CD4-positive, alpha-beta T cell treated with Interleukin-21 for 1 hour (primary cell): ENCODE results near the gene SPDYE3.
"Not testable (repeated sequence)": the region's sequence is repeated elsewhere in the genome, so short reads cannot be mapped to it uniquely, and the experiment has no call there.

ENCODE experiments used
- DNase-seq: peaks from one replicate; pipeline ENCODE4 v3.0.0-alpha.2; 2020

Gene SPDYE3

GRCh38 chr7:100292162-100292561 lies 15.3 kb upstream of the SPDYE3 start:
- DNase-seq, result not testable (repeated sequence)

GRCh38 chr7:100295269-100295668 lies 12.2 kb upstream of the SPDYE3 start:
- DNase-seq, result not testable (repeated sequence)

- not testable (repeated sequence) for DNase-seq
Measured at GRCh38 chr7:100297852-100298631, 9.5 kb upstream of the SPDYE3 start.

GRCh38 chr7:100298632-100298895 lies 8.9 kb upstream of the SPDYE3 start:
- DNase-seq, result not testable (repeated sequence)

GRCh38 chr7:100304526-100304925 lies 3.0 kb upstream of the SPDYE3 start:
- not testable (repeated sequence) for DNase-seq

- DNase-seq, result not testable (repeated sequence)
Measured at GRCh38 chr7:100318329-100318728, 10.8 kb downstream of the SPDYE3 start.

GRCh38 chr7:100321648-100322047 lies 14.1 kb downstream of the SPDYE3 start:
- DNase-seq, result not testable (repeated sequence)

- not testable (repeated sequence) for DNase-seq
Measured at GRCh38 chr7:100324194-100324593, 16.7 kb downstream of the SPDYE3 start.

GRCh38 chr7:100325671-100326070 lies 18.2 kb downstream of the SPDYE3 start:
- DNase-seq, result not testable (repeated sequence)

GRCh38 chr7:100326914-100327313 lies 19.4 kb downstream of the SPDYE3 start:
- not testable (repeated sequence) for DNase-seq

- DNase-seq, result peak; percentile 92
Measured at GRCh38 chr7:100335566-100336466, 28.3 kb downstream of the SPDYE3 start.

GRCh38 chr7:100338083-100338696 lies 30.7 kb downstream of the SPDYE3 start:
- not testable (repeated sequence) for DNase-seq

- not testable (repeated sequence) for DNase-seq
Measured at GRCh38 chr7:100341286-100341685, 33.8 kb downstream of the SPDYE3 start.

GRCh38 chr7:100342765-100343164 lies 35.3 kb downstream of the SPDYE3 start:
- no peak for DNase-seq

- DNase-seq, result not testable (repeated sequence)
Measured at GRCh38 chr7:100344124-100344559, 36.6 kb downstream of the SPDYE3 start.

GRCh38 chr7:100344560-100345287 lies 37.2 kb downstream of the SPDYE3 start:
- DNase-seq, result peak; percentile 97

GRCh38 chr7:100345288-100345672 lies 37.8 kb downstream of the SPDYE3 start:
- peak; percentile 80 for DNase-seq

- no peak for DNase-seq
Measured at GRCh38 chr7:100346921-100347320, 39.4 kb downstream of the SPDYE3 start.

GRCh38 chr7:100348805-100349204 lies 41.3 kb downstream of the SPDYE3 start:
- DNase-seq, result no peak

GRCh38 chr7:100349757-100350156 lies 42.3 kb downstream of the SPDYE3 start:
- no peak for DNase-seq

GRCh38 chr7:100351657-100352058 lies 44.2 kb downstream of the SPDYE3 start:
- no peak for DNase-seq

GRCh38 chr7:100352230-100352781 lies 44.8 kb downstream of the SPDYE3 start:
- not testable (repeated sequence) for DNase-seq
